HG03442 (cell line): ENCODE measurements around the gene VNN1.
"Not testable (repeated sequence)": the region's sequence is repeated elsewhere in the genome, so short reads cannot be mapped to it uniquely, and the experiment has no call there.

Source experiments
- ATAC-seq: cut with Tn5 transposase; IDR thresholded peaks from one replicate; pipeline ENCODE4 v1.9.1; 2021; ENCODE audit warnings: mild to moderate bottlenecking, moderate library complexity; ENCODE audit not compliant: unreplicated experiment

The VNN1 gene

DNA sequence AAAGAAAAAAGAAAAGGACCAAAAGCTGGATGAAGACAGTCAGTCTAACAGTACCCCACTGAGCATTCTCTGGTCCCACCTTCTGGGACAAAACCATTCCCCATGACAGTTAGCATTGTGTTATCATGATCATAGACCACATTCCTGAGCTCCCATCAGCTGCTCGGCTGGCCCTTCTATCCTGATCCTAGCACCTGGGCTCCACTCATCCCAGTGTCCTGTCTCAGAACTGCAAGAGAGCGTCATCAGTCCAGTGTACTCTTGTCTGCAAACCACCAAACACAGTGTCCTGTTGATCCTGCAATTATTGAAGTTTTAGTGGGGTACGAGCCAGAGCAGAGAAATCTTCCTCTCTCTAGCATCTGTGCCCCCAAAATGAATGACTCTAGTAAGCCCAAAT, 38.9 kb downstream of the VNN1 start:
- ATAC-seq, result no peak

DNA sequence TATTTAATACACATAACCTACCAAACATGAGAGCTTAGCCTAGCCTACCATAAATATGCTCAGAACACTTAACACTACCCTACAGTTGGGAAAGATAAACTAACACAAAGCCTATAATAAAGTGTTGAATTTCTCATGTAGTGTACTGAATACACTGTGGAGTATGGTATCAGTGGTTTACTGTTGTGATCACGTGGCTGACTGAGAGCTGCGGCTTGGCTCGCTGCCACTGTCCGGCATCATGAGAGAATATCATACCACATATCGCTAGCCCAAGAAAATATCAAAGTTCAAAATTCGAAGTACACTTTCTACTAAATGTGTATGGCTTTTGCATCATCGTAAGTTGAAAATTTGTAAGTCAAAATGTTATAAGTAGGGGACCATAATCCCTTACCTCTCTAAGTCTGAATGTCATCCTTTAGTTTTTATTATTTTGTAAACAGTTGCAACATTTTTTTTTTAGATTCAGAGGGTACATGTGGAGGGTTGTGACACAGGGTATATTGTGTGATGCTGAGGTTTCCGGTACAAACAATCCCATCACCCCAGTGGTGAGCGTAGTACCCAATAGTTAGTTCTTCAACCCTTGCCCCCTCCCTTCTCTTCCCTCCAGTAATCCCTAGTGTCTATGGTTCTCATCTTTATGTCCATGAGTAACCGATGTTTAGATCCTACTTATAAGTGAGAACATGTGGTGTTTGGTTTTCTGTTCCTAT, 40.3 kb downstream of the VNN1 start:
- ATAC-seq, result no peak

DNA sequence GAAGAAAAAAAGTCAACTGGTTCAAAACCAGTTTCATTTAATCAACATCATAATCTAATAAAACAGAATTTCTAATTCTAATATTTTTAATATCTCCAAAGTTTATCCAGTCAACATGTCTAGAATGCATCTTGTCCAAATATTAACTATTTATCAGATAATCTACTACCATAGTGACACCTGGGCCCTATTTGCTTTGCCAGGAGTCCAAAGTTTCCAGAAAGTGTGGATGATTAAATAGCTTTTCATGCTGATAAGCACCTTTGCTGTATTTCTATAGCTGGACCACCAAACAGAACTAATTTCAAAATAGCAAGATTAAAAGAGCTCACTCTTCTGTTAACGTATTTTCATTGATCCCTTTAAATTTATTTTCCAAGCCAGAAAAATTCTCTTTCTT, 42.6 kb downstream of the VNN1 start:
- ATAC-seq, result no peak

DNA sequence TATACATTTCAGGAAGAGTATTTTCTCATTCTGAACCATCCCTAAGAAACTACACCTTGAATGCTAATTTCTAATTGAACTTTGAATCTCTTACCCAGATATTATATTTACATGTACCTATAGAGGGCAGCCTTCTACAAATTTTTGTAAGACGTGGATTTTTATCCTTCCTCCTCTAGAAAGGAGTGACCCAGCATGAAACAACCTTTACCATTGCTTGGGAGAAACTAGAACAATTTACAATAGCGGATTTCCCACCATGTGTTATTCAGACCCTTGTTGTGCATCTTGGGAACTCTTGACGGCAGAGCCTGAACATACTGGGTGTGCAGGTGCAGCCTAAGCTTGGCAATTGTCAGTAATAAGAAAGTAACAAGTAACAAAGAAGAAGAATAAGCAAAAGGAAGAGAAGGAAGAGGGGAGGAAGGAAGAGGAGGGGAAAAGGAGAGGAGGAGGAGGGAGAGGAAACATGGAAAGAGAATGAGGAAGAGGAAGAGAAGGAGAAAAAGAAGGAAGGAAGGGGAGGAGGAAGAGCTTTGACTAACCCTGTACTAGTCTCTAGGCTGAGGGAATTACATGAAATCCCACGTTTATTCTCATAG, 44.1 kb downstream of the VNN1 start:
- ATAC-seq, result no peak

DNA sequence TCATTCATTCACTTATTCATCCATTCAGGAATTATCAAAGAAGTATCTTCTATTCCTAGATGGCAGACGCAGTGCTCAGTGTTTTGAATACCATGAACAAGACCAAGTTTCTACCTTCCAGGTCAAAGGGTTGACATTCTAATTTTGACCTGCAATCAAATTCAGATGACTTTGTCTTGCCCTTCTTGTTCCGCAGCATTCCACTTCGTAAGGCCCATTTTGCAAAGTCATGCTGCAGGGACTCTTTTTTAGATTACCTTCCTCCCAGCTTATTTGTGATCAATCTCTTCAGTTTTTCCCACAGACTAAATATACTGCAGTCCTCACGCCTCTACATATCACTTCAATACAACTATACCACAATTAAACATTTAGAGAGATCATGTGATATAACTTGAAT, 47.7 kb downstream of the VNN1 start:
- ATAC-seq, result no peak

DNA sequence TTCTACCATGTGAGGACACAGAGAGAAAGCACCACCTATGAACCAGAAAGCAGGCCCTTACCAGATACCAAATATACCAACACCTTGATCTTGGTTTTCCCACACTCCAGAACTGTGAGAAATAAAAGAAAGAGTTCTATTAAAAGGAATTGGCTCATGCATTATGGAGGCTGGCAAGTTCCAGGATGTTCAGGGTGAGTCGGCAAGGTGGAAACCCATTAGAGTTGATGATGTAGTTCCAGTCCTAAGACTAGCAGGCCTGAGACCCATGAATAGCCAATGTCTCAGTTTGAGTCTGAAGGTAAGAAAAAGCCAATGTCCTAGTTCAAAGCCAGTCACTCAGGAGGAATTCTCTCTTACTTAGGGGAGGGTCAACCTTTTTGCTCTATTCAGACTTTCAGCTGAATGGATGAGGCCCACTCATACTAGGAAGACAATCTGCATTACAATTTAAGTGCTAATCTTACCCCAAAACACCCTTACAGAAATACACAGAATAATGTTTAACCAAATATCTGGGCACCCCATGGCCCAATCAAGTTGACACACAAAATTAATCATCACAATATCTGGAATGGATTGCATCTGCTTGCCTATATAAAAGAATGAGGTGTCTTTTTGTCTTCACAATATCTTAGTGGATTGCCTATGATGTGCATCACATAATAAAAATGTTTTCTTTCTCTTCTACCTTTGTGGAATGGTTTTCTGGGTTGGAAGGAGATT, 49.4 kb downstream of the VNN1 start:
- no peak for ATAC-seq

DNA sequence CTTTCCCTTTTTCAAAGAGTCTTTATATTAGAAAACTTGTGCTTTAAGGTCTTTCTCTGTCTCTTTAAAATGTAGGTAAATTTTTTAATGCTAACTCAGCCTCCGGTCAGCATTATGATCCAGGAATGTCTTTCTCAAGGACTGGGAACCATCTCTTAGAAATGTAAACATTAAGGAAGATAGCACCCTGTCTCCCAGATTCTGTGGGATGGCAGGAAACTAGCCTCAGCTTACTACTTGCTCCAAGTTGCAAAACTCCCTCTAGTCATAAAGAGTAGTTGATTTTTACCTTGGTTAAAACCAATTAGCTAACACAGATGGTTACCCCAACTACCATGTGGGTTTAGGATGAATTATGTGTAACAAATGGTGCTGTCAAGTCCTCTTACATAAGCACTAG, 50.2 kb downstream of the VNN1 start:
- ATAC-seq, result no peak

DNA sequence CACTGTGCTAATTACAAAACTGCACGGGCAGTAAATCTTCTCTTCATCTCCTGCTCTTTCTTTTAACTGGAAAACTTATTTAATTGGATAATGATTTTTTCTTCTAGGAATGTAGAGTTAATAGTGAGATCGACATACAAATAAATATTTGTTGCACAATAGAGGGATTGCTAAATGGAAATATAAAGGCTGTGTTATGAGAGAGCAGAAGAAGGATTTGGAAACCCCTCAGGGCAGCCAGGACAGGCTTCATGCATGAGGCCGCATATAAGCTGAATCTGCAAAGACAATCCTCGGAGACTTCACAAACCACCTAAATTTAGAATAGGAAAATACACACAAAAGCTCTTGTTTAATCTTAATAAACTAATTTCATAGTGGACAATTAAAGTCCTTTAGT, 51.9 kb downstream of the VNN1 start:
- no peak for ATAC-seq

DNA sequence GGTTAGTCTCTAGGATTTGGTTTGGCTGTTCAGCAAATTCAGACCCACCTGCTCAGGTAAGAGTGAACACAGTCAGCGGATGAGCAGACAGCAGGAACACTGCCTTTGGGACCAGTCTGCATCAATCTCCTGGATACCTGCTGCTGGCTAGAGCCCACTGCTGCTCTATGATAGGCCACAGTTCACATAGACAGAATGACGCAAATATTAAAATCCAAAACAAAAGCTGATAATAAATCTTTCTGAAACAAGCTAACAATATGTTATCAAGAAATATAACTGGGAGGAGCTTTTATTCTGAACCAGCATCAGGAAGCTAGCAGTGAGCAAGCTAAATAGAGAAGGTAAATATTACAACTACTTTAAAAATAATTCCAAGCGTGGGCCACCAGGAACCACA, 54.8 kb downstream of the VNN1 start, which contains the start of gene TAAR1:
Gene TAAR1 (minus strand): TSS at position 101 of the 400 bp plus-strand sequence. CDS start 13,179 bp downstream, outside the sequence.
- no peak for ATAC-seq

DNA sequence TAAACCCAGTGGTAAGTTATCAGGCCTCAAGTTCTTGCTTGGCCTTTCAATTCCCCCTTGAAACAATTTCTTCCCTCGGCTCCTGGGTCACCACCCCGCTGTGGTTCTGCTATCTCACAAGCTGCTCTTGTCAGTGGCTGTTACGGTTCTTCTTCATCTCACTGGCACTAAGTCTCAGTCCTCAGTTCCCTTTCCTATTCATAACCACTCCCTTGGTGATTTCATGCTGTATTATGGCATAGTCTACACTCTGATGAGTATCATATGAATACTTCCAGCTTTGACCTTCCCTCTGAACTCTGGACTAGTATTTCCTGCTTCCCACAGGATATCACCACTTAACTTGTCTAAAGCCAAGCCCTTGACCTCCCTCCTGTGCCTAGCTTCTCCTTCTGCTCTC, 62.8 kb downstream of the VNN1 start:
- ATAC-seq, result peak; percentile 60

DNA sequence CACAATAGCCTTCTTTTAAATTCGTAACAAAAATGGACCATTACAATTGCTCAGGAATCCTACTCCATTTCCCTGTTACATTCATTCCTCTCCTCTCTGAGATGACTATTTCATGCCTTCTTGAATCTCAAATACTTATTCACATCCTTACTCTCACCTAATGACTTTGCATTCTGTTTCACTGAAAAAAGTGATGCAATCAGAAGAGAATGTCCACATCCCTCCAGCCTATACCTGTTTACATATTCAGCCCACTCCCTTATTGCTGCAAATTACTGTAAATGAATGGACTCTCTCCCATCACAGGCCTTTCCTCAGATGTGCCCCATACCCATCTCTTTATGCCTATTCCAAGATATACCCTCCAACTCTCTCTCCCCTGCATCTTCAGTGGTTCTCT, 63.4 kb downstream of the VNN1 start:
- no peak for ATAC-seq

DNA sequence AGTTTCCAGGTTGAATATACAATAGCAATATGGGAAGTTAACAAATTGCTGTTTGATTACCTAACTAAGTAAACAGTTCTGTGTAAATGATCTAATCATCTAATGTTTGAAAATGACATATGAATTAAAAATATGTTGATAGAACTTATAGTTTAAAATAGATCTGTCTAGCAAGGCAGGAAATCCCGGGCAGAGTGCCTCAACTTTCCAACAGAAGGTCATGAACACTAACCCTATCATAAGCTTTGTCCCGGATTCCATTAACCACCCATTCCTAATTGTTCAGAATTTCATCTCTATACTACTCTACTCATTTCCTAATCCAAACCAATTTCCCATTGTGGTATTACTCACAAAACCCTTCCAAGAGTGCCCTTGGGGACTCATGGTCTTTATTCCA, 65.0 kb downstream of the VNN1 start:
- ATAC-seq, result no peak

DNA sequence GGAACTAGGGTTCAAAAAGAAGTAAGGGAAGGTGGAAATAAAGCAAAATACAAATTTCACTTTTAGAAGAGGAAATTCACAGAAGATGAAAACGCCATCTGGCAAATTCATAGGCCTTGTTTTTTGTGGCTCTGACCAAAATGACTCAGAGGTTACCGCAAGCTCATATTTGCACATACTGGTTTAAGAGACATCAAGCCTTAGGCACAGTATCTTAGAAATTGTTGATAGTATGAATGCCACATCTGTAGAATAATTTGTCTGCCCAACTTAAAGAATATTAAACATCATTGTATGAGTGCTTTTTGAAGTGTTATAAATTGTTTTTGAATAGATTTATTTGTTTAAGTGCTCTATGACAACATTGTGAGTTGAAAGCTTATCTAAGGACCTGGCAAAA, 65.5 kb downstream of the VNN1 start:
- ATAC-seq, result peak; percentile 92

DNA sequence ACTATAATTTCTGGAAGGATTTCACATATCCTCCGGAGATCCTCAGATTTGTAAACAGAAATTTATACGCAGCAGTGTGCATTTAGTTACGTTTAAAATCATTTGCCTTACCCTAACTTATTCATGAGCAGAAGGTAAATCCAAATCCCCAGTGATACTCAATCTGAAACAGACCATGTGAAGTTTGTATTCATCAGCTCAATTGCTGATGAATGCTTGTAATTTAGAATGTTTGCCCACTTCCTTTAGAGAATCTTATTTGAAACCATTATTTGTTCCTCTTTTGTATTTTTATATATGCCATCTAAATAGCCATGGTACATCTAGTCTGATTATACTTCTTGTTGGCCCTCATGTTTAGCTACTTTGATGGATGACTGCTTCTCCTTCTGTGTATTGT, 70.3 kb downstream of the VNN1 start:
- no peak for ATAC-seq

DNA sequence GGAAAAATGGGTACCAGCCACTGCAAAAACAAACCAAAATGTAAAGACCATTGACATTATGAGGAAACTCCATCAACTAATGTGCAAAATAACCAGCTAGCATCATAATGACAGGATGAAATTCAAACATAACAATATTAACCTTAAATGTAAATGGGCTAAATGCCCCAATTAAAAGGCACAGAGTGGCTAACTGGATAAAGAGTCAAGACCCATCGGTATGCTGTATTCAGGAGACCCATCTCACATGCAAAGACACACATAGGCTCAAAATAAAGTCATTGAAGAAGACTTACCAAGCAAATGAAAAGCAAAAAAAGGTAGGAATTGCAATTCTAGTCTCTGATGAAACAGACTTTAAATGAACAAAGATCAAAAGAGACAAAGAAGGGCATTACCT, 76.7 kb downstream of the VNN1 start:
- not testable (repeated sequence) for ATAC-seq

DNA sequence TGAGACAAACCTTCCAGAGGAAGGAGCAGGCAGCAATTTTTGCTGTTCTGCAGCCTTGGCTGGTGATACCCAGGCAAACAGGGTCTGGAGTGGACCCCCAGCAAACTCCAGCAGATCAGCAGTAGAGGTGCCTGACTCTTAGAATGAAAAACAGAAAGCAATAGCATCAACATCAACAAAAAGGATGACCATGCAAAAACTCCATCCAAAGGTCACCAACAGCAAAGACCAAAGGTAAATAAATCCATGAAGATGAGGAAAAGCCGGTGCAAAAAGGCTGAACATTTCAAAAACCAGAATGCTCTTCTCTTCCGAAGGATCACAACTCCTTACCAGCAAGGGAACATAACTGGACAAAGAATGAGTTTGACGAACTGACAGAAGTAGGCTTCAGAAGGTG, 77.9 kb downstream of the VNN1 start:
- ATAC-seq, result not testable (repeated sequence)

DNA sequence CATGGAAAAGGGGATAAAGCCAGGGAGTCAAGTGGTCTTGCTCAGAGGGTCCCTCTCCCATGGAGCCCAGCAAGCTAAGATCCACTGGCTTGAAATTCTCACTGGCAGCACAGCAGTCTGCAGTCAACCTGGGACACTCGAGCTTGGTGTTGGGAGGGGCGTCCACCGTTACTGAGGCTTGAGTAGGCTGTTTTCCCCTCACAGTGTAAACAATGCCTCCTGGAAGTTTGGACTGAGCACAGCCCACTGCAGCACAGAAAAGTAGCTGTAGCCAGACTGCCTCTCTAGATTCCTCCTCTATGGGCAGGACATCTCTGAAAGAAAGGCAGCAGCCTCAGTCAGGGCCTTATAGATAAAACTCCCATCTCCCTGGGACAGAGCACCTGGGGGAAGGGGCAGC, 78.6 kb downstream of the VNN1 start:
- ATAC-seq, result not testable (repeated sequence)

DNA sequence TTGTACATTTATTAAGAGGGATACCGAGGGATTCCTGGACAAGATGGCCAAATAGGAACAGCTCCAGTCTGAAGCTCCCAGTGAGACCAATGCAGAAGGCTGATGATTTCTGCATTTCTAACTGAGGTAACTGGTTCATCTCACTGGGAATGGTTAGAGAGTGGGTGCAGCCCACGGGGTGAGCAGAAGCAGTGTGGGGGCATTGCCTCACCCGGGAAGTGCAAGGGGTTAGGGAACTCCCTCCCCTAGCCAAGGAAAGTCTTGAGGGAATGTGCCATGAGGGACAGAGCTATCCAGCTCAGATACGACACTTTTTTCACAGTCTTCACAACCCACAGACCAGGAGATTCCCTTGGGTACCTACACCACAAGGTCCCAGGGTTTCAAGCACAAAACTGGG, 79.1 kb downstream of the VNN1 start:
- no peak for ATAC-seq

DNA sequence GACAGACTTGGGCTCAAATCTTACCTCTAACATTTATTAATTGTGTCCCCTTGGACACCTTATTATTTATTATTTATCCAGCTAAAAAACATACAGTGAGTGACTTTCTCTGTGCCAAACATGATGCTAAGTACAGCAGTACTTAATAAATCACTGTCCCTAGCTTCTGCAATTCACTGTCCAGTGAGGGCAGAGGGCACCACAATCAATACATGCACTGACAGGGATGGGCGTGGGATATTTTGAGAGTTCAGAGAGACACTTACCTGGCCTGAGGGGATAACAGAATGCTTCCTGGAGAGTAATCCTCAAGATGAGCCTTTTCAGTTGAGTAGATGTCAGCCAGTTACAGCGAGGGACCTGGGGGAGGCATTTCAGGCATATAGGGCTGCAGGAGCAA, 80.5 kb downstream of the VNN1 start:
- ATAC-seq, result no peak
